HepG2 (cell line): ENCODE measurements around the gene FAM222B. TPM values are rescaled to one million over a fixed set of nuclear protein-coding genes. Genes with fewer than 3 reads are reported as not detected.

Source experiments
- ATAC-seq: fragments of 200-7000 bp; cut with Tn5 transposase; 3 replicates; pipeline ENCODE4 v1.9.1; 2020; ENCODE audit warnings: mild to moderate bottlenecking, moderate library complexity
- BruUV-seq: library from RNA; stranded (reverse); fragments of 400-500 nt; replicated peaks from 2 replicates; lab custom pipeline; 2021; lab: Mats Ljungman, UMichigan
- CTCF ChIA-PET: fragments of 300-600 bp; formaldehyde crosslinking; extraction: SDS; loops from one replicate; lab custom pipeline; 2021; ENCODE audit warnings: low total read pairs, inconsistent platforms, low intra/inter-chr PET ratio; lab: Yijun Ruan, JAX
- POLR2A ChIA-PET: fragments of 350-600 bp; sonication (Branson Sonifier 250); formaldehyde crosslinking; loops from one replicate; lab custom pipeline; 2020; ENCODE audit warnings: antibody characterized with exemption, inconsistent platforms; lab: Yijun Ruan, JAX
- DNase-seq: peaks from one replicate; pipeline ENCODE4 v3.0.0-alpha.2; 2015; ENCODE audit warnings: low spot score
- FAIRE-seq: peaks from 3 replicates; lab custom pipeline; 2011; peaks lifted over from hg19 to GRCh38; lab: Jason Lieb, UNC
- H2AFZ ChIP-seq: one replicate; pipeline ENCODE4 v1.6.1; 2011; ENCODE audit warnings: low read length, inconsistent platforms
- H3K27ac ChIP-seq: fragments of 300-600 bp; 3 replicates; pipeline ENCODE4 v1.8.0; 2011; ENCODE audit warnings: mixed run types, mild to moderate bottlenecking, mixed read lengths, low read length, inconsistent platforms; ENCODE audit not compliant: insufficient read depth; ENCODE audit errors: extremely low read length
- H3K27me3 ChIP-seq, 2 experiments: fragments of 200-600 bp in 1 of 2; 2 replicates in 1 of 2; 3 replicates in 1 of 2; pipeline versions ENCODE4 v1.6.0 to v1.8.0; 2011; ENCODE audit warnings: low read length in 2 of 2, mild to moderate bottlenecking in 2 of 2, moderate library complexity in 2 of 2, inconsistent platforms in 1 of 2; ENCODE audit not compliant: insufficient read depth in 2 of 2, control insufficient read depth in 1 of 2
- H3K36me3 ChIP-seq, 2 experiments: fragments of 200-600 bp in 1 of 2; replicated peaks in 1 of 2; 2 replicates in 1 of 2; 3 replicates in 1 of 2; pipeline versions ENCODE4 v1.5.1 to v1.8.0; 2011; ENCODE audit warnings: low read length in 2 of 2, inconsistent platforms in 1 of 2; ENCODE audit not compliant: insufficient read depth in 2 of 2, control insufficient read depth in 1 of 2
- H3K4me1 ChIP-seq: 2 replicates; pipeline ENCODE4 v1.5.1; 2012; ENCODE audit warnings: low read length, inconsistent platforms; ENCODE audit not compliant: insufficient read depth
- H3K4me2 ChIP-seq: 2 replicates; pipeline ENCODE4 v1.6.0; 2011; ENCODE audit warnings: low read depth, low read length, inconsistent platforms
- H3K4me3 ChIP-seq, 3 experiments: fragments of 200-600 bp in 1 of 3; sonication (generic), shearing (Covaris generic) in 1 of 3; replicated peaks in 1 of 3; 2 replicates each; pipeline ENCODE4 v1.5.1; 2011 to 2016; ENCODE audit warnings: low read length in 3 of 3, inconsistent platforms in 2 of 3, low read depth in 2 of 3, mild to moderate bottlenecking in 2 of 3, control low read depth in 1 of 3, mixed read lengths in 1 of 3; ENCODE audit not compliant: insufficient read depth in 1 of 3
- H3K79me2 ChIP-seq: one replicate; pipeline ENCODE4 v1.6.1; 2011; ENCODE audit warnings: low read length, inconsistent platforms; ENCODE audit not compliant: insufficient read depth
- H3K9ac ChIP-seq: 2 replicates; pipeline ENCODE4 v1.6.0; 2011; ENCODE audit warnings: mild to moderate bottlenecking, low read depth, low read length, inconsistent platforms; ENCODE audit not compliant: insufficient read depth
- H3K9me3 ChIP-seq: 2 replicates; pipeline ENCODE4 v1.5.1; 2012; ENCODE audit warnings: mild to moderate bottlenecking, low read length
- H4K20me1 ChIP-seq: 2 replicates; pipeline ENCODE4 v1.6.0; 2011; ENCODE audit warnings: inconsistent platforms, mild to moderate bottlenecking, low read length, moderate library complexity; ENCODE audit not compliant: insufficient read depth
- AGO2 ChIP-seq: fragments of 200-400 bp; formaldehyde crosslinking; optimal IDR thresholded peaks from 2 replicates; pipeline ENCODE3; 2017; ENCODE audit warnings: mild to moderate bottlenecking, low read depth, low read length, moderate library complexity
- HNF4G ChIP-seq, 2 experiments: sonication (generic) in 1 of 2; formaldehyde crosslinking in 1 of 2; IDR thresholded peaks; 2 replicates each; pipeline versions ENCODE4 v1.4.0 to v1.6.1; 2011 to 2020; ENCODE audit warnings: borderline replicate concordance in 2 of 2, low read depth in 2 of 2, mild to moderate bottlenecking in 2 of 2, low read length in 1 of 2, missing genetic modification reagents in 1 of 2, moderate library complexity in 1 of 2
- JARID2 ChIP-seq: sonication (generic); formaldehyde crosslinking; IDR thresholded peaks from 2 replicates; pipeline ENCODE4 v1.8.1; 2023; ENCODE audit warnings: missing genetic modification reagents, inconsistent platforms; ENCODE audit not compliant: insufficient replicate concordance
- KLF9 ChIP-seq: IDR thresholded peaks from 2 replicates; pipeline ENCODE4 v1.6.1; 2016; ENCODE audit warnings: low read depth
- MXI1 ChIP-seq: IDR thresholded peaks from 3 replicates; pipeline ENCODE4 v1.6.1; 2012; ENCODE audit warnings: low read depth, low read length, inconsistent platforms, borderline replicate concordance
- NCOR1 ChIP-seq: fragments of 200-600 bp; sonication (generic); IDR thresholded peaks from 2 replicates; pipeline ENCODE4 v1.7.0; 2017; ENCODE audit warnings: antibody characterized with exemption, low read length, borderline replicate concordance
- NPAS2 ChIP-seq: sonication (generic); formaldehyde crosslinking; IDR thresholded peaks from 2 replicates; pipeline ENCODE4 v1.8.0; 2022; ENCODE audit warnings: mild to moderate bottlenecking, missing genetic modification reagents, borderline replicate concordance
- NRL ChIP-seq: sonication (generic); formaldehyde crosslinking; IDR thresholded peaks from 2 replicates; pipeline ENCODE4 v1.5.0; 2020; ENCODE audit warnings: missing genetic modification reagents, mild to moderate bottlenecking, moderate library complexity, borderline replicate concordance
- RELA ChIP-seq: sonication (generic); formaldehyde crosslinking; IDR thresholded peaks from 2 replicates; pipeline ENCODE4 v1.4.0; 2020; ENCODE audit warnings: missing genetic modification reagents
- YEATS2 ChIP-seq: sonication (generic); formaldehyde crosslinking; IDR thresholded peaks from 2 replicates; pipeline ENCODE4 v1.4.0; 2020; ENCODE audit warnings: missing genetic modification reagents, borderline replicate concordance
- ZNF496 ChIP-seq: sonication (generic); formaldehyde crosslinking; IDR thresholded peaks from 2 replicates; pipeline ENCODE4 v1.8.1; 2023; ENCODE audit warnings: mild to moderate bottlenecking, moderate library complexity, missing genetic modification reagents; ENCODE audit not compliant: insufficient replicate concordance
- ZNF530 ChIP-seq: sonication (generic); formaldehyde crosslinking; IDR thresholded peaks from 2 replicates; pipeline ENCODE4 v1.5.0; 2020; ENCODE audit warnings: low read depth, mild to moderate bottlenecking, missing genetic modification reagents
- ZNF644 ChIP-seq: IDR thresholded peaks from 2 replicates; pipeline ENCODE4 v1.6.1; 2016; ENCODE audit warnings: low read depth
- ZNF652 ChIP-seq: IDR thresholded peaks from 2 replicates; pipeline ENCODE4 v1.6.1; 2016; ENCODE audit warnings: low read depth, borderline replicate concordance
- ZNF749 ChIP-seq: sonication (generic); formaldehyde crosslinking; IDR thresholded peaks from 2 replicates; pipeline ENCODE4 v1.8.0; 2022; ENCODE audit warnings: mild to moderate bottlenecking, missing genetic modification reagents, moderate library complexity, borderline replicate concordance
- WGBS: methylation state at CpG from one replicate; pipeline ENCODE4 v1.1.6; 2017; ENCODE audit warnings: low lambda C conversion rate; 5-methylcytosine and 5-hydroxymethylcytosine counted together
- in situ Hi-C: cut with HindIII; loops from 2 replicates; pipeline ENCODE4 v1.10.0; 2017; ENCODE audit warnings: low pct_unique_long_range_greater_than_20kb; ENCODE audit not compliant: extremely low pct_ligation_motif_present
- intact Hi-C: fragments of 100-400 bp; cut with micrococcal nuclease; formaldehyde crosslinking; loops from one replicate; pipeline ENCODE4 v1.10.0; 2022; ENCODE audit not compliant: unreplicated experiment
- polyA plus RNA-seq, 8 experiments: library from polyadenylated mRNA; depleted of rRNA in 3 of 8; stranded (reverse) in 7 of 8; unstranded in 1 of 8; fragments of >200 nt; fragmentation: Illumina TruSeq in 4 of 8; extraction: Trizol in 4 of 8; gene quantifications; 2 replicates each; pipeline versions ENCODE4 v1.2.1 to v1.2.3, GENCODE V29; 2011 to 2016; ENCODE audit warnings: low read depth in 4 of 8, missing spikeins in 1 of 8, mixed read lengths in 1 of 8; ENCODE audit not compliant: insufficient read depth in 1 of 8
- total RNA-seq, 5 experiments: library from RNA; depleted of rRNA; stranded (reverse); fragments of >200 nt; fragmentation: Illumina TruSeq; extraction: Trizol; gene quantifications; 2 replicates each; pipeline ENCODE4 v1.2.3, GENCODE V29; 2016; ENCODE audit warnings: low read depth in 1 of 5
- TF ChIP-seq, protein P1 (sequence below): sonication (generic); formaldehyde crosslinking; IDR thresholded peaks from 2 replicates; pipeline ENCODE4 v1.4.0; 2020; ENCODE audit warnings: low read depth, missing genetic modification reagents

Gene FAM222B
- total and polyA plus RNA-seq, 2 of the 13 experiments (the other 11 are each of a cell fraction or from before 2014, with no cell fraction given) = 3.5 to 7.3 TPM

DNA sequence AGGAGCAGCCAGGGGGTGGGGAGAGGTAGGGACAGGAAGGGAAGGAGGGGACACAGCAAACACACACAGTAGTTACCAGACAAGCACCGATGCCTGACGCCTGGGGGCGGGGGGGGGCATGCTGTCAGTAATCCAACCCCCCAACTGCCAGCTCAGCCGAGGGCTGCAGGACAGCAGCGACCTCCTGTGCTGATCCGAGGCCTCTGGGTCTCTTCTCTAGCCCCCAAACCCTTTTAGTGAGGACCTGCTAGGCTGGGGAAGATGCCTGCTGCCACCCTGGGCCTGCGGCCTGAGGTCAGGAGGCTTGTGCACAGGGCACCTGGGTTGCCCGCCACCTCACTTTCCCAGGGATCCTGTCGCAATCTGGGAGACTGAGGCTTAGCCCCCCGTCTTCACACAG is 43.4 kb upstream of the FAM222B start:
- H3K9ac ChIP-seq = no peak overlapping the region
- H2AFZ ChIP-seq = no peak overlapping the region
- ATAC-seq (no peak), FAIRE-seq (no peak), DNase-seq (no peak)
- CTCF ChIA-PET = no interaction called here
- no peaks in the 10 kb centered on the region for H3K9me3 ChIP-seq
- no TSS peak for BruUV-seq
- no peak overlapping the region for H3K4me3 ChIP-seq
- in situ Hi-C loops = loop anchor here (10.0 to 25.0 kb wide), 2 partner anchors 121 to 249 kb away; partner anchors contain the start of gene BLTP2
- H3K27ac ChIP-seq = no peak overlapping the region
- no peak overlapping the region for H3K4me2 ChIP-seq
- H3K36me3 ChIP-seq = peaks cover 23 to 45% of the 10 kb centered on the region in 2 experiments
- TF ChIP-seq AGO2 (peak; percentile 33), NPAS2 (no peak)
- H3K27me3 ChIP-seq = no peaks in the 10 kb centered on the region
- intact Hi-C loops = no loop called here
- no peaks in the 10 kb centered on the region for H3K4me1 ChIP-seq
- POLR2A ChIA-PET = interaction anchor here (1.4 kb wide), 1 partner anchor 12 kb away, joined by 4 read pairs; the partner anchor contains the start of gene FLOT2
- no peaks in the 10 kb centered on the region for H4K20me1 ChIP-seq
- no peaks in the 10 kb centered on the region for H3K79me2 ChIP-seq
- WGBS = 100% methylated on average over 3 of the region's 10 CpGs

DNA sequence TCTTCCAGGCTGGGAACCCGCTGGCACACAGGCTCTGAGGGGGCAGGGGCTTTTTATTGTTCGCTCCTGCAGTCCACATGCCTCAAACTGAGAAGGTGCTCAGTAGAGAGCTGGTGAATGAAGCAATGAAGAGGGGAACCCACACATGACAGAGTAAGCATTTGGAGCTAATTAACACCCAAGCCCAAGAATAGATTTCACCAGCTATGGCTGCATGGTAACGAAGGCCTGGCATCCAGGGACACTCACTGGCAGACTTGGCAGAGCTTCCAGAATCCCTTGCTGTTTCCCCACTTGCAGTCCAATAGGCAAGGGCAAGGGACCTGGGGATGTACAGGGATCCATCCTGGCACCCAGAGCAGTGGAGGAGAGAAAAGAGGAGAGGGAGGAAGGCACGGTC is 42.8 kb upstream of the FAM222B start:
- BruUV-seq = no TSS peak
- ChIA-PET POLR2A (no interaction called here), CTCF (no interaction called here)
- in situ Hi-C loops = loop anchor here (10.0 to 25.0 kb wide), 2 partner anchors 121 to 248 kb away; partner anchors contain the start of gene BLTP2
- ATAC-seq = no peak
- intact Hi-C loops = no loop called here
- H3K36me3 ChIP-seq = peaks cover 26 to 51% of the 10 kb centered on the region in 2 experiments
- DNase-seq = no peak
- H3K4me1 ChIP-seq = no peaks in the 10 kb centered on the region
- no peak overlapping the region for H3K4me3 ChIP-seq
- H3K9me3 ChIP-seq = no peaks in the 10 kb centered on the region
- 97% methylated on average over 4 of the region's 4 CpGs for WGBS
- no peak overlapping the region for H2AFZ ChIP-seq
- no peaks in the 10 kb centered on the region for H3K79me2 ChIP-seq
- H3K4me2 ChIP-seq = no peak overlapping the region
- H3K27ac ChIP-seq = no peak overlapping the region
- no peak overlapping the region for H3K9ac ChIP-seq
- no peaks in the 10 kb centered on the region for H3K27me3 ChIP-seq
- no peaks in the 10 kb centered on the region for H4K20me1 ChIP-seq
- no peak for FAIRE-seq
- TF ChIP-seq ZNF530 = no peak
- TF ChIP-seq ZNF749 = no peak
- TF ChIP-seq KLF9 = no peak
- TF ChIP-seq ZNF644 (CRISPR knock-in tag) = no peak
- no peak for TF ChIP-seq ZNF496
- TF ChIP-seq, protein P1, sequence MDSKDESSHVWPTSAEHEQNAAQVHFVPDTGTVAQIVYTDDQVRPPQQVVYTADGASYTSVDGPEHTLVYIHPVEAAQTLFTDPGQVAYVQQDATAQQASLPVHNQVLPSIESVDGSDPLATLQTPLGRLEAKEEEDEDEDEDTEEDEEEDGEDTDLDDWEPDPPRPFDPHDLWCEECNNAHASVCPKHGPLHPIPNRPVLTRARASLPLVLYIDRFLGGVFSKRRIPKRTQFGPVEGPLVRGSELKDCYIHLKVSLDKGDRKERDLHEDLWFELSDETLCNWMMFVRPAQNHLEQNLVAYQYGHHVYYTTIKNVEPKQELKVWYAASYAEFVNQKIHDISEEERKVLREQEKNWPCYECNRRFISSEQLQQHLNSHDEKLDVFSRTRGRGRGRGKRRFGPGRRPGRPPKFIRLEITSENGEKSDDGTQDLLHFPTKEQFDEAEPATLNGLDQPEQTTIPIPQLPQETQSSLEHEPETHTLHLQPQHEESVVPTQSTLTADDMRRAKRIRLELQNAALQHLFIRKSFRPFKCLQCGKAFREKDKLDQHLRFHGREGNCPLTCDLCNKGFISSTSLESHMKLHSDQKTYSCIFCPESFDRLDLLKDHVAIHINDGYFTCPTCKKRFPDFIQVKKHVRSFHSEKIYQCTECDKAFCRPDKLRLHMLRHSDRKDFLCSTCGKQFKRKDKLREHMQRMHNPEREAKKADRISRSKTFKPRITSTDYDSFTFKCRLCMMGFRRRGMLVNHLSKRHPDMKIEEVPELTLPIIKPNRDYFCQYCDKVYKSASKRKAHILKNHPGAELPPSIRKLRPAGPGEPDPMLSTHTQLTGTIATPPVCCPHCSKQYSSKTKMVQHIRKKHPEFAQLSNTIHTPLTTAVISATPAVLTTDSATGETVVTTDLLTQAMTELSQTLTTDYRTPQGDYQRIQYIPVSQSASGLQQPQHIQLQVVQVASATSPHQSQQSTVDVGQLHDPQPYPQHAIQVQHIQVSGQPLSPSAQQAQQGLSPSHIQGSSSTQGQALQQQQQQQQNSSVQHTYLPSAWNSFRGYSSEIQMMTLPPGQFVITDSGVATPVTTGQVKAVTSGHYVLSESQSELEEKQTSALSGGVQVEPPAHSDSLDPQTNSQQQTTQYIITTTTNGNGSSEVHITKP (CRISPR knock-in tag) = no peak
- no peak for TF ChIP-seq YEATS2 (CRISPR knock-in tag)
- no peak for TF ChIP-seq HNF4G (IDR thresholded peaks at IDR 0.05; ENCODE audit: borderline replicate concordance, low read depth, low read length)
- no peak for TF ChIP-seq HNF4G (CRISPR knock-in tag; IDR thresholded peaks at IDR 0.05; ENCODE audit: borderline replicate concordance, low read depth)
- no peak for TF ChIP-seq ZNF652
- TF ChIP-seq NCOR1 = no peak
- TF ChIP-seq NRL = no peak
- TF ChIP-seq RELA (CRISPR knock-in tag) = no peak
- no peak for TF ChIP-seq JARID2 (CRISPR knock-in tag)
- TF ChIP-seq MXI1 = no peak
